Measurements from ENCODE around the gene C3orf85.

C3orf85 gene

DNA sequence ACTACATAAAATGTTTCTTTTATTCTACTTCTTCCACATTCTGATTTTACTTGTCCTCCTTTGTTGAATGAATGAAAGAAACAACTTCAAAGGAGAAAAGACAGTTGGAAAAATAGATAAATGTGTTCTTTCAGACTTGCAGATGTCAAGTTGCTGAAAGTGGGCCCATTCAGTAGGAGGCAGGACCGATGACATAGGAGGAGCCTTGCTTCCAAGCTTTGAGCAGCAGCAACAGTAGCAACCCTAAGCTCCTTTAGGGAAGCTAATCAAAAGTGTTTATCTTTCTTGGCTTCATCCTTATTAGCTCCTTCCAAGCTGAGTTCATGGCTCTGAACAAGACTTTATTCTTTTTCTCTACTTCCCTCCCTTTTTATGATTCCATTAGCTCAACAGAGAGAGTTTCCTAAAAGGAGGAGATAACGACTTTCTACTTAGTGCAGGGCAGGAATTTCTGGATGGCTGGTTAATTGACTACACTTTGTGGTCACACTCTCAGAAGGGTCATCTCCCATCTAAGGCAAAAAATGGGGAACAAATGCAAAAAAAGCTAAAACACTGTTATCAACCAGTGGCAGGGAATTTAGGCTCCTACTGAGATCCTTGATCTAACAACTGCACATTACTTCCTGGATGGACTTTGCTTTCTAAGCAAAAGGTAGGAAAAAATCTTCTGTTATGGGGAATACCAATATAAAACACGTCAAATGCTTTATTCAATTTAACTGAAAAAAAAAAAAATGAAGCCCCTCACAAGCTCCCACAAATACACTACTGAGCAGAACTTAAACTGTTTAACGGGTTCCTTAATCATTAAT, 23.4 kb upstream of the C3orf85 start:
- Histone ChIP-seq H3K4me1 (ENCODE audit: insufficient read depth, insufficient read length) (no peaks in the 10 kb centered on the region), H3K9ac (ENCODE audit: insufficient read length, low read depth) (no peak overlapping the region), H3K4me3 (ENCODE audit: insufficient read length, low read depth) (no peak overlapping the region), H3K9me3 (ENCODE audit: insufficient read depth, low read length) (no peaks in the 10 kb centered on the region), H3K36me3 (ENCODE audit: insufficient read depth, insufficient read length, low read length) (no peaks in the 10 kb centered on the region), H3K27me3 (ENCODE audit: insufficient read depth, insufficient read length) (no peaks in the 10 kb centered on the region)
- DNase-seq (ENCODE audit: low read depth, low spot score), result no peak
- TF ChIP-seq ZNF274 (IDR thresholded peaks at IDR 0.05; ENCODE audit: low read depth, low read length) (no peak), YY1 (IDR thresholded peaks at IDR 0.05; ENCODE audit: insufficient read depth, insufficient read length) (no peak), SUZ12 (IDR thresholded peaks at IDR 0.05; ENCODE audit: extremely low read depth, insufficient read depth, insufficient read length) (no peak)

DNA sequence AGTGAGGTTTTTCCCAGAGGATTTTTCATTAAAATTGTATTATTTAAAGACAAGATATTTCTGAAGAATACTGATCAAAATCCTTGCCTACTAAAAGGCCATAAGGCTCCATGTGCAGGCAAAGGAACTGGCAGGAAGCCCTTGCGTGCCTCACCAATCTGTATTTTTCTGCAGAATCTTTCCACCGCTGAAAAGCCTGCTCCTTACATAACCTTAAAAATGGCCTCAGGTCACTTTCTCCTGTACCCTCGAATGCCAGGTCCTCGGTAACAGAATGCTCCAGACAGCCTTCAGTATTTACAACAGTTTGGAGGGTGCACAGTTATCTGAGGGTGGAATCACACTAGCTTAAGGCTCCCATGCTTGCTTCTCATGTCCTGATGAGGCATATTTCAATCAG, 21.8 kb upstream of the C3orf85 start:
- Histone ChIP-seq H3K4me3 (ENCODE audit: insufficient read length, low read depth) (no peak overlapping the region), H3K27me3 (ENCODE audit: insufficient read depth, insufficient read length) (no peaks in the 10 kb centered on the region), H3K36me3 (ENCODE audit: insufficient read depth, insufficient read length, low read length) (no peaks in the 10 kb centered on the region), H3K9ac (ENCODE audit: insufficient read length, low read depth) (no peak overlapping the region), H3K4me1 (ENCODE audit: insufficient read depth, insufficient read length) (no peaks in the 10 kb centered on the region), H3K9me3 (ENCODE audit: insufficient read depth, low read length) (no peaks in the 10 kb centered on the region)
- no peak for DNase-seq (ENCODE audit: low read depth, low spot score)
- TF ChIP-seq SUZ12 (IDR thresholded peaks at IDR 0.05; ENCODE audit: extremely low read depth, insufficient read depth, insufficient read length) (no peak), YY1 (IDR thresholded peaks at IDR 0.05; ENCODE audit: insufficient read depth, insufficient read length) (no peak), ZNF274 (IDR thresholded peaks at IDR 0.05; ENCODE audit: low read depth, low read length) (no peak)

DNA sequence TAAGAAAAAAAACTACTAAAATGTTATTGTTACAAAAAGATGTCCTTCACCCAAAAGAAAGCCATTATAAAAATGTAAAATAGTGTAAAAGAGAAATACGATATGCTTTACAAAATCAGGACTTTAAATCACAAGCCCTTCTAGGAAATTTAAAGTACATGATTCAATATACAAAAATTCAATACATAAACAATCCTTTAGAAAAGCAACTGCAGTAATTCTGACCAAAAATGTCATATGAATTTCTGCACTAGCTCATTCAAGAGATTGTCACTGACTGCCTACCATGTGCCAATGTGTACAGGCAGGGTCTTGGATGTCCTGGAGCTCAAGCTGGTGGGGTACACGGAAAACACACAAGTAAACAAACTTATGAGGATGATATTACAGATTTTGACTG, 21.1 kb upstream of the C3orf85 start:
- Histone ChIP-seq H3K9me3 (ENCODE audit: insufficient read depth, low read length) (no peaks in the 10 kb centered on the region), H3K9ac (ENCODE audit: insufficient read length, low read depth) (no peak overlapping the region), H3K4me1 (ENCODE audit: insufficient read depth, insufficient read length) (no peaks in the 10 kb centered on the region), H3K36me3 (ENCODE audit: insufficient read depth, insufficient read length, low read length) (no peaks in the 10 kb centered on the region), H3K27me3 (ENCODE audit: insufficient read depth, insufficient read length) (no peaks in the 10 kb centered on the region), H3K4me3 (ENCODE audit: insufficient read length, low read depth) (no peak overlapping the region)
- DNase-seq (ENCODE audit: low read depth, low spot score), result no peak
- TF ChIP-seq YY1 (IDR thresholded peaks at IDR 0.05; ENCODE audit: insufficient read depth, insufficient read length), result no peak
- TF ChIP-seq SUZ12 (IDR thresholded peaks at IDR 0.05; ENCODE audit: extremely low read depth, insufficient read depth, insufficient read length), result no peak
- no peak for TF ChIP-seq ZNF274 (IDR thresholded peaks at IDR 0.05; ENCODE audit: low read depth, low read length)

DNA sequence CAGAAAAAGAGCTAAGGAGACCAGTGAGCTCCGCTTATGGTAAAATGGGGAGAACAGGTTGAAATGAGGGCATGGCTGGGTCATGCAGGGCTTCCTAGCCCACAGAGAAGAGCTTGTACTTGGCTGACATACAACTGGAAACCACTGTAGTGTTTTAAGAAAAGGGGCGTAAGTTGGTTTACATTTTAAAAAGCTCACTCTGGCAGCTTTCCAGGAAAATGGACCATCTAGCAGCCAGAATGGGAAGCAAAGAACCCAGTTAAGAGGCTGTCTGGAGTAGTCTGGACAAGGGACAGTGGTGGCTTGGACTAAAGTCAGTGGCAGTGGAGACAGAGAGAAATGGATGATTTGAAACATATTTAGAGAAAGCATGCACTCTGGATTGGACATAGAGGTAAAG, 20.5 kb upstream of the C3orf85 start:
- no peaks in the 10 kb centered on the region for H3K4me1 ChIP-seq (ENCODE audit: insufficient read depth, insufficient read length)
- no peaks in the 10 kb centered on the region for H3K36me3 ChIP-seq (ENCODE audit: insufficient read depth, insufficient read length, low read length)
- no peak overlapping the region for H3K4me3 ChIP-seq (ENCODE audit: insufficient read length, low read depth)
- no peaks in the 10 kb centered on the region for H3K9me3 ChIP-seq (ENCODE audit: insufficient read depth, low read length)
- H3K27me3 ChIP-seq (ENCODE audit: insufficient read depth, insufficient read length), result no peaks in the 10 kb centered on the region
- TF ChIP-seq YY1 (IDR thresholded peaks at IDR 0.05; ENCODE audit: insufficient read depth, insufficient read length), result no peak
- no peak for DNase-seq (ENCODE audit: low read depth, low spot score)
- H3K9ac ChIP-seq (ENCODE audit: insufficient read length, low read depth), result no peak overlapping the region

DNA sequence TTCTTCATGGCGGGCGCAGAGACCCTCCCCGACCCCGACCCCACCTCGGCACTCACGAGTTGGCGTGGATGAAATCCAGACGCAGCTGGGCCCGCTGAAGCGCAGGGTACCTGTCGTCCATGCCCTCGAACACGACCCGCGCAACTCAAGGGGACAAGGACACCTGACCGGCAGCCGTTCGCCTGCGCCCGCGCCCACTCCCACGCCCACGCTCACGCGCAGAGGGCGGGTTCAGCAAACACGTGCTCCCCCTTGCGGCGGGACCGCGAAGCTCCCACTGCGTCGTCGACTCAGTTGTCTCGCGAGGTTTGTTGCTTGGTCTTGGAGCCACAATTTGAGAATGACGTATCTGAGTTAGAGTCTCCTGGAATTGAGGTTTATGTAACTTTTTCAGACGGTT, 18.6 kb upstream of the C3orf85 start, which contains the start of gene MORC1:
Gene MORC1 (minus strand): TSS at position 196 of the 400 bp plus-strand sequence. CDS start 75 bp downstream, at position 121.
- no peak for DNase-seq (ENCODE audit: low read depth, low spot score)
- H3K36me3 ChIP-seq (ENCODE audit: insufficient read depth, insufficient read length, low read length), result no peaks in the 10 kb centered on the region
- H3K9me3 ChIP-seq (ENCODE audit: insufficient read depth, low read length), result no peaks in the 10 kb centered on the region
- no peak for TF ChIP-seq SUZ12 (IDR thresholded peaks at IDR 0.05; ENCODE audit: extremely low read depth, insufficient read depth, insufficient read length)
- no peak for TF ChIP-seq ZNF274 (IDR thresholded peaks at IDR 0.05; ENCODE audit: low read depth, low read length)
- no peak for TF ChIP-seq YY1 (IDR thresholded peaks at IDR 0.05; ENCODE audit: insufficient read depth, insufficient read length)
- no peaks in the 10 kb centered on the region for H3K27me3 ChIP-seq (ENCODE audit: insufficient read depth, insufficient read length)
- no peaks in the 10 kb centered on the region for H3K4me1 ChIP-seq (ENCODE audit: insufficient read depth, insufficient read length)
- no peak within 1 kb of the TSS for H3K9ac ChIP-seq (ENCODE audit: insufficient read length, low read depth)
- no peak within 1 kb of the TSS for H3K4me3 ChIP-seq (ENCODE audit: insufficient read length, low read depth)

DNA sequence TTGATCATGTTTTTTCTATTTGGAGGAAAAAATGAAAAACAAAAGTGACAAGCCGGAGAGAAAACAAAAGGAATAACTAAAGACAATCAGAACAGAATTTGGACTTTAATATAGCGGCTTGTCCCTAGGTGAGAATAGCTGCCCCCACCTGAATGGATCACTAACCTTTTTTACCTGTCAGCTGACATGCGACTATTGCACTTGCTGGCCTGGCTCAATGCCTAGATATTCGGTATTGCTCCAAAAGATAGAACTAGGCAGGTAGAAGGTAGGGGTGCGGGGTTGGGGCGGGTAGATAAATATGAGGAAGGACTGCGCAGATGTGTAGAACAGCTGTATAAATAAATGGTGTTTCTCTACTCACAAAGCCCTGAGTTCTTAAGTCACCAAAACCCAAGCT, 17.9 kb upstream of the C3orf85 start:
- Histone ChIP-seq H3K36me3 (ENCODE audit: insufficient read depth, insufficient read length, low read length) (no peaks in the 10 kb centered on the region), H3K27me3 (ENCODE audit: insufficient read depth, insufficient read length) (no peaks in the 10 kb centered on the region), H3K4me1 (ENCODE audit: insufficient read depth, insufficient read length) (no peaks in the 10 kb centered on the region), H3K4me3 (ENCODE audit: insufficient read length, low read depth) (no peak overlapping the region), H3K9me3 (ENCODE audit: insufficient read depth, low read length) (no peaks in the 10 kb centered on the region), H3K9ac (ENCODE audit: insufficient read length, low read depth) (no peak overlapping the region)
- TF ChIP-seq ZNF274 (IDR thresholded peaks at IDR 0.05; ENCODE audit: low read depth, low read length) (no peak), YY1 (IDR thresholded peaks at IDR 0.05; ENCODE audit: insufficient read depth, insufficient read length) (no peak), SUZ12 (IDR thresholded peaks at IDR 0.05; ENCODE audit: extremely low read depth, insufficient read depth, insufficient read length) (no peak)
- DNase-seq (ENCODE audit: low read depth, low spot score), result no peak

DNA sequence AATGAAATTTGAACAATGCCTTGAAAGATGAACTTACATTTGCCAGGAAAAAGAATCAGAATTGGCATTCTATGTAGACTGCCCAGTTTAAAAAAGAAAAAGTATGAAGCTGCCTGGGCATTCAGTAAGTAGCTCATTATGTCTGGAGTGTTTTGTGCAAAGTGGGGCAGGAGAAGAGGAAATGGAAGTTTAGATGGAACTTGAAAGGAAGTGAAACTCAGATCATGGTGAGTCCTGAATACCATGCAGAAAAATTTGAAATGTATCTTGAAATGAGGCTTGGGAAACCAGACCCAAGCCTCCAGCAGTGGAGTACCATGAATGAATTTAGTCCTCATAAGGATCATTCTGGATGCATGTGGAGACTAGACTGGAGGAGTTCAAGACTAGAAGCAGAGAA, 13.8 kb upstream of the C3orf85 start:
- TF ChIP-seq YY1 (IDR thresholded peaks at IDR 0.05; ENCODE audit: insufficient read depth, insufficient read length) (no peak), SUZ12 (IDR thresholded peaks at IDR 0.05; ENCODE audit: extremely low read depth, insufficient read depth, insufficient read length) (no peak), ZNF274 (IDR thresholded peaks at IDR 0.05; ENCODE audit: low read depth, low read length) (no peak)
- no peak for DNase-seq (ENCODE audit: low read depth, low spot score)
- no peak overlapping the region for H3K4me3 ChIP-seq (ENCODE audit: insufficient read length, low read depth)
- H3K9ac ChIP-seq (ENCODE audit: insufficient read length, low read depth), result no peak overlapping the region
- H3K9me3 ChIP-seq (ENCODE audit: insufficient read depth, low read length), result no peaks in the 10 kb centered on the region
- H3K36me3 ChIP-seq (ENCODE audit: insufficient read depth, insufficient read length, low read length), result no peaks in the 10 kb centered on the region
- H3K27me3 ChIP-seq (ENCODE audit: insufficient read depth, insufficient read length), result no peaks in the 10 kb centered on the region
- no peaks in the 10 kb centered on the region for H3K4me1 ChIP-seq (ENCODE audit: insufficient read depth, insufficient read length)
